Astrocyte of the cerebellum (primary cell): ENCODE measurements around the gene ASGR1.

Source experiments
- DNase-seq: peaks from one replicate; pipeline ENCODE4 v3.0.0-alpha.2; 2011; ENCODE audit warnings: low read depth
- H3K4me3 ChIP-seq: 2 replicates; pipeline ENCODE4 v1.5.1; 2011; ENCODE audit warnings: mild to moderate bottlenecking, low read depth, low read length, moderate library complexity
- CTCF ChIP-seq: IDR thresholded peaks from 2 replicates; pipeline ENCODE4 v1.5.1; 2012; ENCODE audit warnings: low read length, low read depth, moderate library complexity, mild to moderate bottlenecking; ENCODE audit errors: missing control alignments
- in situ Hi-C: cut with HindIII; loops from 2 replicates; pipeline ENCODE4 v1.10.0; 2017; ENCODE audit warnings: low sequenced_read_pairs

The ASGR1 gene

GRCh38 chr17:7196651-7197401 is 17.7 kb upstream of the ASGR1 start:
- in situ Hi-C loops, result no loop called here
- H3K4me3 ChIP-seq, result no peak overlapping the region
- TF ChIP-seq CTCF, result no peak
- no peak for DNase-seq

DNA sequence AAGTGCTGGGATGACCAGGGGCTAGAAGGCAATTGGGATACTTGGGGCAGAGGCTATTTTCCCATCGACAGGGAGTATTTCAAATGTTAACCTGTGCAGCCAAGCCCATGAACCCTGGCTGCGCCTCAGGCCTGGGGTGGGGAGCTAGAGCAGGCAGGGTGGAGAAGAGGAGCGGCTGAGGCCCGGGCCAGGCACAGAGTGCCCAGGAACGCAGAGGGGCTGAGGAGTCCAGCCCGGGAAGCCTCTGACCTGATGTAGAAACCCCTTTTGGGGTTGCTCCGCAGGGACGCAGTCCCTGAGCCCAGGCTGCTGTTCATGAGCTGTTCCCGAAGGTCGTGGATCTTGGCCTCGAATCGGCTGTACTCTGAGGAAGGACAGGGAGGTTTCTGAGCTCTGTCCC is 16.8 kb upstream of the ASGR1 start:
- H3K4me3 ChIP-seq, result no peak overlapping the region
- in situ Hi-C loops, result no loop called here
- TF ChIP-seq CTCF, result no peak
- no peak for DNase-seq

DNA sequence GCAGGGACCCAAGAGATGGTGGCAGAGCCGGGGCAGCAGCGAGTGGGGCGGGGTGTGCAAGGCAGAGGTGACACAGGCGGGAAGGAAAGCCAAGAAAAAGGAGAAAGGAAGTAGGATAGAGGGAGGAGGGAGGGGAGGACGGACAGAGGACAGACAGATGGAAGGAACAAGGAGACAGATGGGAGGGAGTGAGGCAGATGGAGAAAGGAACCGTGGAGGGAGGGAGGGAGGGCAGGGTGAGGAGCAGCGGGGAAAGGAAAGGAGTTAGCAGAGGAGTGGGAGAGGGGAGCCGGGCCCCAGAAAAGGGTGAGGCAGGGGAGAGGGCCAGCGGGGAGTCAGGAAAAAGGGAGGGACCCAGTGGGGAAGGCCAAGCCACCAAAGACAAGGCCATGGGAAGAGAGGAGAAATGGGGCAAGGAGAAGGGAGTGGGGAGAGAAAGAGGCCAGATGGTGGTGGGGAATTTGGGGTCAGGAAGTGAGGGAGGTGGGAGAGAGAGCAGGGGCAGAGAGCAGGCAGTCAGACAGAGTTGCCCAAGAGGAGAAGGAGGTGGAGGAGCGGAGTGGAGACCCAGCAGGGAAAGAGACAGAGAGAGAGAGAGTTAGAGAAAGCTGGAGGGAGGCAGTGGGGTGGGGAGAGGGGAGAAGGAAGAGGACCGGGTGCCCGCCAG is 13.2 kb upstream of the ASGR1 start:
- no peak for DNase-seq
- no peak overlapping the region for H3K4me3 ChIP-seq
- in situ Hi-C loops, result no loop called here
- no peak for TF ChIP-seq CTCF

- in situ Hi-C loops, result no loop called here
- no peak overlapping the region for H3K4me3 ChIP-seq
- TF ChIP-seq CTCF, result no peak
- no peak for DNase-seq
These were observed 12.6 kb upstream of the ASGR1 start for GRCh38 chr17:7191571-7192270.

DNA sequence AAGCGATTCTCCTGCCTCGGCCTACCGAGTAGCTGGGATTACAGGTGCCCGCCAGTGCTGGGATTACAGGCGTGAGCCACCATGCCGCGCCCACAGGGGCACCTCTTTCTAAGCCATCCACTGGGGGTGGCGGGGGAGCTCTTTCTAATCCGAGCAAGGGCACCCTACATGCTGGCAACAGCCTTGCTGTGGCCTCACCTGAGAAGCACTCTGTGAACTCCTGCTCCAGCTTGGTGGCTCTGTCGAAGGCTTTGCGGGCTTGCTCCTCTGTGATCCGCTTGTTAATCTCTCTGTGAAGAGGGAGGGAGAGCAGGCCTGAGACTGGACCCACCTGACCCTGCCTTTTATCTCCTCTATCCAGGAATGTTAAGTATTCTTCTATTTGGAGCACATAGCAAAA is 11.9 kb upstream of the ASGR1 start:
- no peak overlapping the region for H3K4me3 ChIP-seq
- no peak for TF ChIP-seq CTCF
- no peak for DNase-seq
- in situ Hi-C loops, result no loop called here

DNA sequence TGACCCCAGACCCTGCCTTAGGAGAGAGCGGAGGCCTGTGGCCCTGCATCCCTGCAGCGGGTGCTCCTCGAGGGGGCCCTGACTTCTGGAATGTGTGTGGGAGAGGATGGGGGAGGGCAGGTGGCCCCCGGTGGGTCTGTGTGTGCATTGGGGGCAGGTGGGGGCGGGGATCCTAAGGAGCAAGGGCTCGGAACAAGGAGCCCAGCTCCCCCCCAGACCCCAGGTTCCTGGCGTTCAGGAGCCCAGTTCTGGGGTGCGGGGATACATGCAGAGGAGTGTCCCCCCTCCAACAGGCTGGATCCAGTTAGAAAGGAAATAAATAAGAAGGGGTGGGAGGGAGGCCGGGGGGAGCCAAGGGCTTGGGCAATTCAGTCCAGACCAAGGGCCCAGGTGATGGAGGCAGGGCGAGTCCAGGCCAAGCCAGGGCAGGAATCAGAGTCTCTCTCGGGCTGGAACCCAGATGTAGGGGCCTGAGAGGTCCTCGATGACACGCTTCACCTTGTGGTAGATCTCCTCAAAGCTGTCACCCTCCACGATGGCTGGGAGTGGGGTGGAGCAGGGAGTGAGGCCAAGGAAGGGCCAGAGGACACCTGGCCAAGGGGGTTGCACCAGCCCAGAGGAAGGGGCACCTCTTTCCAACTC is 11.2 kb upstream of the ASGR1 start:
- H3K4me3 ChIP-seq, result no peak overlapping the region
- in situ Hi-C loops, result no loop called here
- DNase-seq, result no peak
- TF ChIP-seq CTCF, result no peak
